Measurements from ENCODE around the gene HEPH.

DNA sequence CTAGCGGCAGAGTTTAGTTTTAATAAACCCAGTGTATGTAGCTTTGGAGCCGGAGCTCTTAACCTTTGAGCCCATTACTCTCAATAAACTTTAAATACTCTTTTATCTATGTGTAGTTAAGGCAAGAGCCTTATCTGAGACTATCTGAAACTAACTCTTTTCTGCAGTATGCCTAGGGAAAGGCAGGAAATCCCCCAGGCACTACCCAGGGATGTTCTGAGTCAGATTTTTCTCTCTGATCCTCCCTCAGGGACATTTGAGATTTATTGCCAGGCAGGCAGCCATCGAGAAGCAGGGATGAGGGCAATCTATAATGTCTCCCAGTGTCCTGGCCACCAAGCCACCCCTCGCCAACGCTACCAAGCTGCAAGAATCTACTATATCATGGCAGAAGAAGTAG is 39.1 kb downstream of the HEPH start:
- TF ChIP-seq, protein P1, sequence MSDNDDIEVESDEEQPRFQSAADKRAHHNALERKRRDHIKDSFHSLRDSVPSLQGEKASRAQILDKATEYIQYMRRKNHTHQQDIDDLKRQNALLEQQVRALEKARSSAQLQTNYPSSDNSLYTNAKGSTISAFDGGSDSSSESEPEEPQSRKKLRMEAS (IDR thresholded peaks at IDR 0.05), result no peak
- TF ChIP-seq, protein P2, sequence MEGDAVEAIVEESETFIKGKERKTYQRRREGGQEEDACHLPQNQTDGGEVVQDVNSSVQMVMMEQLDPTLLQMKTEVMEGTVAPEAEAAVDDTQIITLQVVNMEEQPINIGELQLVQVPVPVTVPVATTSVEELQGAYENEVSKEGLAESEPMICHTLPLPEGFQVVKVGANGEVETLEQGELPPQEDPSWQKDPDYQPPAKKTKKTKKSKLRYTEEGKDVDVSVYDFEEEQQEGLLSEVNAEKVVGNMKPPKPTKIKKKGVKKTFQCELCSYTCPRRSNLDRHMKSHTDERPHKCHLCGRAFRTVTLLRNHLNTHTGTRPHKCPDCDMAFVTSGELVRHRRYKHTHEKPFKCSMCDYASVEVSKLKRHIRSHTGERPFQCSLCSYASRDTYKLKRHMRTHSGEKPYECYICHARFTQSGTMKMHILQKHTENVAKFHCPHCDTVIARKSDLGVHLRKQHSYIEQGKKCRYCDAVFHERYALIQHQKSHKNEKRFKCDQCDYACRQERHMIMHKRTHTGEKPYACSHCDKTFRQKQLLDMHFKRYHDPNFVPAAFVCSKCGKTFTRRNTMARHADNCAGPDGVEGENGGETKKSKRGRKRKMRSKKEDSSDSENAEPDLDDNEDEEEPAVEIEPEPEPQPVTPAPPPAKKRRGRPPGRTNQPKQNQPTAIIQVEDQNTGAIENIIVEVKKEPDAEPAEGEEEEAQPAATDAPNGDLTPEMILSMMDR (IDR thresholded peaks at IDR 0.05; ENCODE audit: control extremely low read depth in 1 of 3, insufficient read depth in 1 of 3, low read depth in 1 of 3, low read length in 3 of 3), result no peak
- no peak for TF ChIP-seq SP1 (IDR thresholded peaks at IDR 0.05; ENCODE audit: low read depth, low read length)
- no peak for TF ChIP-seq MAFK (IDR thresholded peaks at IDR 0.05; ENCODE audit: low read depth, low read length)
- TF ChIP-seq EZH2 (IDR thresholded peaks at IDR 0.05; ENCODE audit: low read depth, low read length, severe bottlenecking), result no peak
- no peak for TF ChIP-seq TAF1 (IDR thresholded peaks at IDR 0.05; ENCODE audit: low read depth, low read length)
- TF ChIP-seq GABPA (IDR thresholded peaks at IDR 0.05; ENCODE audit: borderline replicate concordance, insufficient read depth, low read length), result no peak
- TF ChIP-seq JUN (IDR thresholded peaks at IDR 0.05; ENCODE audit: low read depth, low read length), result no peak
- no peak for TF ChIP-seq RNF2 (IDR thresholded peaks at IDR 0.05; ENCODE audit: borderline replicate concordance, low read depth, low read length, missing control alignments, poor library complexity, severe bottlenecking)
